IMR-90 (cell line): ENCODE measurements around the gene SNRNP70.

Experiments used
- CEBPB ChIP-seq: IDR thresholded peaks from 2 replicates; pipeline ENCODE4 v1.6.1; 2012; ENCODE audit warnings: low read depth, low read length, improper control_type of control experiment
- MAFK ChIP-seq: IDR thresholded peaks from 2 replicates; pipeline ENCODE4 v1.6.1; 2012; ENCODE audit warnings: low read depth, low read length, improper control_type of control experiment
- MAZ ChIP-seq: IDR thresholded peaks from 2 replicates; pipeline ENCODE4 v1.6.1; 2012; ENCODE audit warnings: low read depth, mild to moderate bottlenecking, low read length, improper control_type of control experiment, moderate library complexity, borderline replicate concordance
- MXI1 ChIP-seq: IDR thresholded peaks from 2 replicates; pipeline ENCODE4 v1.6.1; 2012; ENCODE audit warnings: low read depth, mild to moderate bottlenecking, low read length, moderate library complexity, borderline replicate concordance
- POLR2A ChIP-seq: IDR thresholded peaks from 2 replicates; pipeline ENCODE4 v1.6.1; 2012; ENCODE audit warnings: mild to moderate bottlenecking, low read depth, low read length
- RCOR1 ChIP-seq: IDR thresholded peaks from 2 replicates; pipeline ENCODE4 v1.6.1; 2012; ENCODE audit warnings: mild to moderate bottlenecking, low read length, improper control_type of control experiment; ENCODE audit not compliant: insufficient replicate concordance
- RFX5 ChIP-seq: IDR thresholded peaks from 2 replicates; pipeline ENCODE4 v1.8.0; 2012; ENCODE audit warnings: low read depth, mild to moderate bottlenecking, low read length, moderate library complexity
- SMC3 ChIP-seq: fragments of 150-350 bp; IDR thresholded peaks from 2 replicates; pipeline ENCODE4 v1.6.1; 2016; ENCODE audit warnings: low read depth, mild to moderate bottlenecking, antibody characterized with exemption, low read length, moderate library complexity
- TF ChIP-seq, protein P1 (sequence below): conservative IDR thresholded peaks from 2 replicates; pipeline ENCODE4 v1.5.1; 2012; ENCODE audit warnings: mild to moderate bottlenecking, low read depth, low read length, improper control_type of control experiment
- TF ChIP-seq, protein P2 (sequence below): fragments of 150-350 bp; IDR thresholded peaks from 2 replicates; pipeline ENCODE4 v1.6.1; 2016; ENCODE audit warnings: low read depth, mild to moderate bottlenecking, low read length, moderate library complexity, borderline replicate concordance

GRCh38 chr19:49155005-49155819 lies 70.0 kb downstream of the SNRNP70 start, which contains the start of gene HRC:
- TF ChIP-seq, protein P1, sequence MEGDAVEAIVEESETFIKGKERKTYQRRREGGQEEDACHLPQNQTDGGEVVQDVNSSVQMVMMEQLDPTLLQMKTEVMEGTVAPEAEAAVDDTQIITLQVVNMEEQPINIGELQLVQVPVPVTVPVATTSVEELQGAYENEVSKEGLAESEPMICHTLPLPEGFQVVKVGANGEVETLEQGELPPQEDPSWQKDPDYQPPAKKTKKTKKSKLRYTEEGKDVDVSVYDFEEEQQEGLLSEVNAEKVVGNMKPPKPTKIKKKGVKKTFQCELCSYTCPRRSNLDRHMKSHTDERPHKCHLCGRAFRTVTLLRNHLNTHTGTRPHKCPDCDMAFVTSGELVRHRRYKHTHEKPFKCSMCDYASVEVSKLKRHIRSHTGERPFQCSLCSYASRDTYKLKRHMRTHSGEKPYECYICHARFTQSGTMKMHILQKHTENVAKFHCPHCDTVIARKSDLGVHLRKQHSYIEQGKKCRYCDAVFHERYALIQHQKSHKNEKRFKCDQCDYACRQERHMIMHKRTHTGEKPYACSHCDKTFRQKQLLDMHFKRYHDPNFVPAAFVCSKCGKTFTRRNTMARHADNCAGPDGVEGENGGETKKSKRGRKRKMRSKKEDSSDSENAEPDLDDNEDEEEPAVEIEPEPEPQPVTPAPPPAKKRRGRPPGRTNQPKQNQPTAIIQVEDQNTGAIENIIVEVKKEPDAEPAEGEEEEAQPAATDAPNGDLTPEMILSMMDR: no peak
- no peak for TF ChIP-seq CEBPB
- TF ChIP-seq RFX5: no peak
- TF ChIP-seq, protein P2, sequence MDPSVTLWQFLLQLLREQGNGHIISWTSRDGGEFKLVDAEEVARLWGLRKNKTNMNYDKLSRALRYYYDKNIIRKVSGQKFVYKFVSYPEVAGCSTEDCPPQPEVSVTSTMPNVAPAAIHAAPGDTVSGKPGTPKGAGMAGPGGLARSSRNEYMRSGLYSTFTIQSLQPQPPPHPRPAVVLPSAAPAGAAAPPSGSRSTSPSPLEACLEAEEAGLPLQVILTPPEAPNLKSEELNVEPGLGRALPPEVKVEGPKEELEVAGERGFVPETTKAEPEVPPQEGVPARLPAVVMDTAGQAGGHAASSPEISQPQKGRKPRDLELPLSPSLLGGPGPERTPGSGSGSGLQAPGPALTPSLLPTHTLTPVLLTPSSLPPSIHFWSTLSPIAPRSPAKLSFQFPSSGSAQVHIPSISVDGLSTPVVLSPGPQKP: no peak
- no peak for TF ChIP-seq RCOR1
- TF ChIP-seq MXI1: no peak
- TF ChIP-seq MAZ: no peak
- TF ChIP-seq POLR2A: no peak
- TF ChIP-seq SMC3: no peak
- no peak for TF ChIP-seq MAFK
